Iris pigment epithelial cell (primary cell): ENCODE data around the gene CTBP2.
"Not testable (repeated sequence)": the region's sequence is repeated elsewhere in the genome, so short reads cannot be mapped to it uniquely, and the experiment has no call there.

Experiments used
- DNase-seq: peaks from one replicate; pipeline ENCODE4 v3.0.0-alpha.2; 2011; ENCODE audit warnings: low read depth

Gene CTBP2

GRCh38 chr10:125186431-125187170 is 26.2 kb upstream of the CTBP2 start:
- no peak for DNase-seq

- not testable (repeated sequence) for DNase-seq
Observed at GRCh38 chr10:125179107-125179506, 18.7 kb upstream of the CTBP2 start.

GRCh38 chr10:125177641-125178640 is 17.6 kb upstream of the CTBP2 start:
- no peak for DNase-seq

GRCh38 chr10:125175807-125176206 is 15.4 kb upstream of the CTBP2 start:
- DNase-seq = no peak

GRCh38 chr10:125174360-125174759 is 14.0 kb upstream of the CTBP2 start:
- DNase-seq = no peak

- no peak for DNase-seq
Observed at GRCh38 chr10:125172694-125173093, 12.3 kb upstream of the CTBP2 start.

GRCh38 chr10:125171402-125172306 is 11.3 kb upstream of the CTBP2 start:
- no peak for DNase-seq

GRCh38 chr10:125169915-125170314 is 9.6 kb upstream of the CTBP2 start:
- no peak for DNase-seq

- no peak for DNase-seq
Observed at GRCh38 chr10:125169279-125169678, 8.9 kb upstream of the CTBP2 start.

- no peak for DNase-seq
Observed at GRCh38 chr10:125166658-125167057, 6.3 kb upstream of the CTBP2 start.

GRCh38 chr10:125165584-125166573 is 5.5 kb upstream of the CTBP2 start:
- DNase-seq = no peak

- no peak for DNase-seq
Observed at GRCh38 chr10:125164421-125164820, 4.1 kb upstream of the CTBP2 start.

- no peak for DNase-seq
Observed at GRCh38 chr10:125163803-125164202, 3.4 kb upstream of the CTBP2 start.

- DNase-seq = not testable (repeated sequence)
Observed at GRCh38 chr10:125163312-125163711, 2.9 kb upstream of the CTBP2 start.

- no peak for DNase-seq
Observed at GRCh38 chr10:125162120-125162931, 2.0 kb upstream of the CTBP2 start.

- DNase-seq = no peak
Observed at GRCh38 chr10:125161707-125162119, 1.4 kb upstream of the CTBP2 start.

GRCh38 chr10:125160856-125161706 is 718 bp upstream of the CTBP2 start:
- peak; percentile 92 for DNase-seq

- peak; percentile 36 for DNase-seq
Observed at GRCh38 chr10:125159486-125159931, 854 bp downstream of the CTBP2 start.
